Endothelial cell of umbilical vein (primary cell): ENCODE results near the gene LARGE1. TPM values are rescaled to one million over a fixed set of nuclear protein-coding genes. Genes with fewer than 3 reads are reported as not detected.

ENCODE experiments used
- BruUV-seq: library from RNA; stranded (reverse); fragments of 400-500 nt; replicated peaks from 2 replicates; lab custom pipeline; 2021; lab: Mats Ljungman, UMichigan
- CTCF ChIA-PET: fragments of 300-600, 350-600 bp; sonication (Branson Sonifier 250); formaldehyde crosslinking; loops from one replicate; lab custom pipeline; 2021; ENCODE audit warnings: antibody characterized with exemption, inconsistent platforms; lab: Charles Lee
- POLR2A ChIA-PET: fragments of 300-600, 350-600 bp; sonication (Branson Sonifier 250); formaldehyde crosslinking; loops from one replicate; lab custom pipeline; 2021; ENCODE audit warnings: antibody characterized with exemption, inconsistent platforms; lab: Charles Lee
- DNase-seq: peaks from one replicate; pipeline ENCODE4 v3.0.0-alpha.2; 2011; ENCODE audit warnings: low read depth, low spot score
- FAIRE-seq: peaks from 2 replicates; lab custom pipeline; 2011; peaks lifted over from hg19 to GRCh38; lab: Jason Lieb, UNC
- H2AFZ ChIP-seq: 2 replicates; pipeline ENCODE4 v1.6.0; 2012; ENCODE audit warnings: low read depth, low read length, control low read depth, inconsistent platforms
- H3K27ac ChIP-seq: 2 replicates; pipeline ENCODE4 v1.5.1; 2011; ENCODE audit warnings: low read depth, mild to moderate bottlenecking, control low read depth, low read length, moderate library complexity; ENCODE audit not compliant: insufficient read depth
- H3K27me3 ChIP-seq, 2 experiments: 2 replicates each; pipeline versions ENCODE4 v1.6.0 to v1.6.1; 2011; ENCODE audit warnings: low read length in 2 of 2, mixed read lengths in 1 of 2; ENCODE audit not compliant: control insufficient read depth in 2 of 2, insufficient read depth in 2 of 2
- H3K36me3 ChIP-seq, 2 experiments: 2 replicates in 1 of 2; 3 replicates in 1 of 2; pipeline ENCODE4 v1.5.1; 2011; ENCODE audit warnings: low read length in 2 of 2, mild to moderate bottlenecking in 1 of 2, moderate library complexity in 1 of 2; ENCODE audit not compliant: control insufficient read depth in 2 of 2, insufficient read depth in 2 of 2; ENCODE audit errors: extremely low read depth in 1 of 2
- H3K4me1 ChIP-seq: 3 replicates; pipeline ENCODE4 v1.5.1; 2011; ENCODE audit warnings: mild to moderate bottlenecking, low read length; ENCODE audit not compliant: control insufficient read depth, insufficient read depth; ENCODE audit errors: extremely low read depth
- H3K4me2 ChIP-seq: 2 replicates; pipeline ENCODE4 v1.6.1; 2011; ENCODE audit warnings: low read length, control low read depth, mixed read lengths; ENCODE audit not compliant: insufficient read depth
- H3K4me3 ChIP-seq, 3 experiments: fragments of 200-600 bp in 1 of 3; sonication (generic), shearing (Covaris generic) in 1 of 3; replicated peaks in 1 of 3; 2 replicates each; pipeline ENCODE4 v1.5.1; 2011 to 2016; ENCODE audit warnings: control low read depth in 3 of 3, low read length in 3 of 3, mild to moderate bottlenecking in 2 of 3, inconsistent platforms in 1 of 3, low read depth in 1 of 3, moderate library complexity in 1 of 3; ENCODE audit not compliant: insufficient read depth in 1 of 3
- H3K79me2 ChIP-seq: 2 replicates; pipeline ENCODE4 v1.6.0; 2012; ENCODE audit warnings: low read length, inconsistent platforms; ENCODE audit not compliant: control insufficient read depth, insufficient read depth
- H3K9ac ChIP-seq: replicated peaks from 2 replicates; pipeline ENCODE3; 2011; ENCODE audit warnings: low read length, control low read depth; ENCODE audit not compliant: insufficient read depth; ENCODE audit errors: extremely low read depth
- H3K9me1 ChIP-seq: replicated peaks from 3 replicates; pipeline ENCODE4 v1.6.0; 2011; ENCODE audit warnings: mild to moderate bottlenecking, low read length; ENCODE audit not compliant: control insufficient read depth, insufficient read depth; ENCODE audit errors: extremely low read depth
- H3K9me3 ChIP-seq: replicated peaks from 2 replicates; pipeline ENCODE4 v1.5.1; 2012; ENCODE audit warnings: low read length, inconsistent platforms; ENCODE audit not compliant: control insufficient read depth, insufficient read depth
- H4K20me1 ChIP-seq: replicated peaks from 2 replicates; pipeline ENCODE3; 2011; ENCODE audit warnings: mild to moderate bottlenecking, low read length; ENCODE audit not compliant: control insufficient read depth, insufficient read depth; ENCODE audit errors: extremely low read depth
- EZH2 ChIP-seq: IDR thresholded peaks from 2 replicates; pipeline ENCODE4 v1.6.1; 2012; ENCODE audit warnings: borderline replicate concordance, low read depth, mild to moderate bottlenecking, moderate library complexity, low read length, inconsistent platforms; ENCODE audit not compliant: severe bottlenecking
- FOS ChIP-seq: IDR thresholded peaks from 2 replicates; pipeline ENCODE4 v1.6.1; 2011; ENCODE audit warnings: mild to moderate bottlenecking, low read length, moderate library complexity, borderline replicate concordance; ENCODE audit not compliant: insufficient read depth
- GATA2 ChIP-seq: IDR thresholded peaks from 2 replicates; pipeline ENCODE4 v1.7.0; 2011; ENCODE audit warnings: low read depth, mild to moderate bottlenecking, moderate library complexity, mixed read lengths, low read length; ENCODE audit not compliant: insufficient read length, insufficient read depth
- JUN ChIP-seq: IDR thresholded peaks from 2 replicates; pipeline ENCODE4 v1.6.1; 2011; ENCODE audit warnings: borderline replicate concordance, low read depth; ENCODE audit not compliant: insufficient read length, insufficient read depth
- MYC ChIP-seq: IDR thresholded peaks from one replicate; pipeline ENCODE4 v1.6.1; 2011; ENCODE audit warnings: mild to moderate bottlenecking, low read depth, low read length
- POLR2A ChIP-seq: IDR thresholded peaks from 2 replicates; pipeline ENCODE4 v1.6.1; 2012; ENCODE audit warnings: low read depth, mild to moderate bottlenecking, control low read depth, low read length
- POLR2AphosphoS5 ChIP-seq: IDR thresholded peaks from 2 replicates; pipeline ENCODE4 v1.6.1; 2012; ENCODE audit warnings: low read depth, mild to moderate bottlenecking, control low read depth, low read length, moderate library complexity; ENCODE audit not compliant: insufficient read depth
- dilution Hi-C: fragments of 300-500 bp; cut with MboI; formaldehyde crosslinking; loops from one replicate; pipeline ENCODE4 v1.15.0; 2019; ENCODE audit warnings: low sequenced_read_pairs; ENCODE audit not compliant: extremely low pct_ligation_motif_present
- intact Hi-C: fragments of 100-400 bp; cut with micrococcal nuclease; formaldehyde crosslinking; loops from one replicate; pipeline ENCODE4 v1.10.0; 2022
- polyA plus RNA-seq, 4 experiments: library from polyadenylated mRNA; depleted of rRNA in 3 of 4; stranded (reverse) in 3 of 4; unstranded in 1 of 4; fragments of >200 nt; gene quantifications; 2 replicates each; pipeline versions ENCODE4 v1.2.1 to v1.2.3, GENCODE V29; 2011 to 2012; ENCODE audit warnings: missing spikeins in 1 of 4
- total RNA-seq: library from RNA; stranded (reverse); gene quantifications from 2 replicates; pipeline ENCODE4 v1.2.3, GENCODE V29; 2021
- TF ChIP-seq, protein P1 (sequence below), 2 donors: IDR thresholded peaks; 1 replicate in 1 of 2; 2 replicates in 1 of 2; pipeline ENCODE4 v1.5.1; 2011; ENCODE audit warnings: low read length in 2 of 2, mild to moderate bottlenecking in 2 of 2, moderate library complexity in 2 of 2, control low read depth in 1 of 2, inconsistent platforms in 1 of 2, low read depth in 1 of 2; ENCODE audit not compliant: insufficient read depth in 1 of 2; ENCODE audit errors: extremely low read depth in 1 of 2
- TF ChIP-seq, protein P2 (sequence below): IDR thresholded peaks from 2 replicates; pipeline ENCODE4 v1.6.1; 2011; ENCODE audit not compliant: insufficient read depth, insufficient read length

The LARGE1 gene
- total and polyA plus RNA-seq, 2 donors (not counting 3 experiments of a cell fraction or from before 2014, with no cell fraction given): 0.95 to 4.4 TPM

DNA sequence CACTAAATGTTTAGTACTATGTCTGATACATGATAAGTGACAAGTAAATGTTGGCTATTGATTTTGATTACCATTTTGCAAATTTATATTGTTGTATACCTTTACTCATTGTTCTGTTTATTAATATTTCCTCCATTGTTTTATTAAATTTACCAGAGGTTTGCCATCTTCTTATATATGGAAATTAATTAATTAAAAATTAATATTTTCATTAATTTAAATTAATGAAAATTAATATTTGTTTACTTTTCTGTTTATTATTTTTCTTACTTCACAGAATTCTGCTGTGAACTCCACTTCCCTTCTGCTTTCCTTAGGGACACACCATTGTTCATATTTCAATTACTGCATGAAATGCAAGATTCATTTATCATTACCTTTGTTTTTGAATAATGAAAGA is 331.0 kb downstream of the LARGE1 start:
- no peak overlapping the region for H3K27ac ChIP-seq
- intact Hi-C loops (no loop called here), dilution Hi-C loops (no loop called here)
- ChIA-PET CTCF (no interaction called here), POLR2A (no interaction called here)
- FAIRE-seq (no peak), DNase-seq (no peak)
- no peak overlapping the region for H2AFZ ChIP-seq
- H3K79me2 ChIP-seq: no peaks in the 10 kb centered on the region
- no peak for TF ChIP-seq GATA2
- no peak for TF ChIP-seq JUN
- TF ChIP-seq FOS: no peak
- no peak for TF ChIP-seq MYC
- TF ChIP-seq EZH2: no peak
- no peak for TF ChIP-seq POLR2AphosphoS5
- TF ChIP-seq, protein P1, sequence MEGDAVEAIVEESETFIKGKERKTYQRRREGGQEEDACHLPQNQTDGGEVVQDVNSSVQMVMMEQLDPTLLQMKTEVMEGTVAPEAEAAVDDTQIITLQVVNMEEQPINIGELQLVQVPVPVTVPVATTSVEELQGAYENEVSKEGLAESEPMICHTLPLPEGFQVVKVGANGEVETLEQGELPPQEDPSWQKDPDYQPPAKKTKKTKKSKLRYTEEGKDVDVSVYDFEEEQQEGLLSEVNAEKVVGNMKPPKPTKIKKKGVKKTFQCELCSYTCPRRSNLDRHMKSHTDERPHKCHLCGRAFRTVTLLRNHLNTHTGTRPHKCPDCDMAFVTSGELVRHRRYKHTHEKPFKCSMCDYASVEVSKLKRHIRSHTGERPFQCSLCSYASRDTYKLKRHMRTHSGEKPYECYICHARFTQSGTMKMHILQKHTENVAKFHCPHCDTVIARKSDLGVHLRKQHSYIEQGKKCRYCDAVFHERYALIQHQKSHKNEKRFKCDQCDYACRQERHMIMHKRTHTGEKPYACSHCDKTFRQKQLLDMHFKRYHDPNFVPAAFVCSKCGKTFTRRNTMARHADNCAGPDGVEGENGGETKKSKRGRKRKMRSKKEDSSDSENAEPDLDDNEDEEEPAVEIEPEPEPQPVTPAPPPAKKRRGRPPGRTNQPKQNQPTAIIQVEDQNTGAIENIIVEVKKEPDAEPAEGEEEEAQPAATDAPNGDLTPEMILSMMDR (IDR thresholded peaks at IDR 0.05; ENCODE audit: extremely low read depth in 1 of 2, insufficient read depth in 1 of 2, low read depth in 1 of 2, low read length in 2 of 2): no peak
- no peak for TF ChIP-seq POLR2A
- TF ChIP-seq, protein P2, sequence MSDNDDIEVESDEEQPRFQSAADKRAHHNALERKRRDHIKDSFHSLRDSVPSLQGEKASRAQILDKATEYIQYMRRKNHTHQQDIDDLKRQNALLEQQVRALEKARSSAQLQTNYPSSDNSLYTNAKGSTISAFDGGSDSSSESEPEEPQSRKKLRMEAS: no peak
- no peaks in the 10 kb centered on the region for H3K27me3 ChIP-seq
- H3K9me3 ChIP-seq: peaks cover 3% of the 10 kb centered on the region
- H3K36me3 ChIP-seq: no peaks in the 10 kb centered on the region
- H3K4me3 ChIP-seq: no peak overlapping the region
- H4K20me1 ChIP-seq: no peaks in the 10 kb centered on the region
- no peak overlapping the region for H3K9ac ChIP-seq
- no TSS peak for BruUV-seq
- no peaks in the 10 kb centered on the region for H3K4me1 ChIP-seq
- no peak overlapping the region for H3K4me2 ChIP-seq
- H3K9me1 ChIP-seq: no peaks in the 10 kb centered on the region
